ENCODE results near the gene PCDHB5. TPM values are rescaled to one million over a fixed set of nuclear protein-coding genes. Genes with fewer than 3 reads are reported as not detected.
"Not testable (repeated sequence)": the region's sequence is repeated elsewhere in the genome, so short reads cannot be mapped to it uniquely, and the experiment has no call there.

PCDHB5 gene
- polyA plus RNA-seq (2013, experiment 1 of 2) = 0.26 TPM
- polyA plus RNA-seq (2013, experiment 2 of 2) = 0.51 TPM

- Histone ChIP-seq H3K4me1 (ENCODE audit: control insufficient read depth, insufficient read depth, low read length, poor library complexity, severe bottlenecking) (no peaks in the 10 kb centered on the region), H3K36me3 (ENCODE audit: control insufficient read depth, insufficient read depth, low read length) (no peaks in the 10 kb centered on the region), H3K4me3 (ENCODE audit: extremely low read depth, insufficient read depth, low read length, poor library complexity, severe bottlenecking) (no peak within 1 kb of the TSS), H3K9me3 (ENCODE audit: control insufficient read depth, low read length) (peaks cover 16% of the 10 kb centered on the region), H3K27ac (ENCODE audit: low read depth, low read length, severe bottlenecking) (no peak within 1 kb of the TSS)
- WGBS, 2 experiments (ENCODE audit: insufficient coverage in 2 of 2) = 89 to 91% methylated on average over 21 to 22 of the region's 22 CpGs
These were observed at the start of gene PCDHB5 for GRCh38 chr5:141135030-141135717. TSS of gene PCDHB5 (plus strand) at chr5:141135206. CDS start at chr5:141135435, 229 bp downstream.

DNA sequence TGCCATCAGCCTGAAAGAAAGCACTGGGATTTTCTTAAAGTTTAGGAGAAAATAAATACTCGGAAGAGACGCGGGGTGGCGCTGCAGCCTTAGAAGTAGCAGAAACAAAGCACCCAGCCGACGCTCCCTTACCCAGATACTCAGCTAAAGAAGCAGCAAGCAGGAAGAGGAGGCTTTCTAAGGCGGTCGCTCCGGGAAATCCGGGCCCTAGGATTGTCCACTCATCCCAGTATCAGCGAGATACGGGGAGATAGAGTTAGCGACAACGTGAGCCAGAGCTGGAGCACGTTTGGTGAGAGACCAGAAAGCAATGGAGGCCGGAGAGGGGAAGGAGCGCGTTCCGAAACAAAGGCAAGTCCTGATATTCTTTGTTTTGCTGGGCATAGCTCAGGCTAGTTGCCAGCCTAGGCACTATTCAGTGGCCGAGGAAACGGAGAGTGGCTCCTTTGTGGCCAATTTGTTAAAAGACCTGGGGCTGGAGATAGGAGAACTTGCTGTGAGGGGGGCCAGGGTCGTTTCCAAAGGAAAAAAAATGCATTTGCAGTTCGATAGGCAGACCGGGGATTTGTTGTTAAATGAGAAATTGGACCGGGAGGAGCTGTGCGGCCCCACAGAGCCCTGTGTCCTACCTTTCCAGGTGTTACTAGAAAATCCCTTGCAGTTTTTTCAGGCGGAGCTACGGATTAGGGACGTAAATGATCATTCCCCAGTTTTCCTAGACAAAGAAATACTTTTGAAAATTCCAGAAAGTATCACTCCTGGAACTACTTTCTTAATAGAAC, 40.3 kb upstream of the PCDHB5 start, which contains the start of gene PCDHB2:
PCDHB2 (plus strand) TSS at position 135 of the 782 bp plus-strand sequence; CDS start at position 311, 176 bp downstream.
- WGBS, 2 experiments (ENCODE audit: insufficient coverage in 2 of 2) = 12 to 16% methylated on average over 27 of the region's 29 CpGs

DNA sequence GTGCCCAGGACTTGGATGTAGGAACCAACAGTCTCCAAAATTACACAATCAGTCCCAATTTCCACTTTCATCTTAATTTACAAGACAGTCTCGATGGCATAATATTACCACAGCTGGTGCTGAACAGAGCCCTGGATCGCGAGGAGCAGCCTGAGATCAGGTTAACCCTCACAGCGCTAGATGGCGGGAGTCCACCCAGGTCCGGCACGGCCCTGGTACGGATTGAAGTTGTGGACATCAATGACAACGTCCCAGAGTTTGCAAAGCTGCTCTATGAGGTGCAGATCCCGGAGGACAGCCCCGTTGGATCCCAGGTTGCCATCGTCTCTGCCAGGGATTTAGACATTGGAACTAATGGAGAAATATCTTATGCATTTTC, 39.8 kb upstream of the PCDHB5 start:
- peak overlapping the region; percentile 58 for H3K4me3 ChIP-seq (ENCODE audit: extremely low read depth, insufficient read depth, low read length, poor library complexity, severe bottlenecking)
- 90 to 96% methylated on average over 8 to 12 of the region's 12 CpGs for WGBS, 2 experiments (ENCODE audit: insufficient coverage in 2 of 2)
- peaks cover 23% of the 10 kb centered on the region for H3K36me3 ChIP-seq (ENCODE audit: control insufficient read depth, insufficient read depth, low read length)
- no peak overlapping the region for H3K27ac ChIP-seq (ENCODE audit: low read depth, low read length, severe bottlenecking)
- peaks cover 22% of the 10 kb centered on the region for H3K9me3 ChIP-seq (ENCODE audit: control insufficient read depth, low read length)
- H3K4me1 ChIP-seq (ENCODE audit: control insufficient read depth, insufficient read depth, low read length, poor library complexity, severe bottlenecking) = no peaks in the 10 kb centered on the region

More for the DNA sequence above, 40.3 kb upstream of the PCDHB5 start, which contains the start of gene PCDHB2:
- peak within 1 kb of the TSS; percentile 58 for H3K4me3 ChIP-seq (ENCODE audit: extremely low read depth, insufficient read depth, low read length, poor library complexity, severe bottlenecking)
- peak within 1 kb of the TSS; percentile 79 for H3K27ac ChIP-seq (ENCODE audit: low read depth, low read length, severe bottlenecking)
- peaks cover 17% of the 10 kb centered on the region for H3K36me3 ChIP-seq (ENCODE audit: control insufficient read depth, insufficient read depth, low read length)
- no peaks in the 10 kb centered on the region for H3K4me1 ChIP-seq (ENCODE audit: control insufficient read depth, insufficient read depth, low read length, poor library complexity, severe bottlenecking)
- peaks cover 16% of the 10 kb centered on the region for H3K9me3 ChIP-seq (ENCODE audit: control insufficient read depth, low read length)

- not testable (repeated sequence) for H3K4me3 ChIP-seq (ENCODE audit: extremely low read depth, insufficient read depth, low read length, poor library complexity, severe bottlenecking); H3K27ac ChIP-seq (ENCODE audit: low read depth, low read length, severe bottlenecking); H3K4me1 ChIP-seq (ENCODE audit: control insufficient read depth, insufficient read depth, low read length, poor library complexity, severe bottlenecking)
- H3K36me3 ChIP-seq (ENCODE audit: control insufficient read depth, insufficient read depth, low read length) = peaks cover 32% of the 10 kb centered on the region
- H3K9me3 ChIP-seq (ENCODE audit: control insufficient read depth, low read length) = peaks cover 31% of the 10 kb centered on the region
- WGBS, 2 experiments (ENCODE audit: insufficient coverage in 2 of 2) = 99 to 100% methylated on average over 4 to 10 of the region's 46 CpGs
These were observed 38.8 kb upstream of the PCDHB5 start for GRCh38 chr5:141096181-141096580.

GRCh38 chr5:141096586-141096985, 38.4 kb upstream of the PCDHB5 start:
- H3K4me1 ChIP-seq (ENCODE audit: control insufficient read depth, insufficient read depth, low read length, poor library complexity, severe bottlenecking); H3K27ac ChIP-seq (ENCODE audit: low read depth, low read length, severe bottlenecking); H3K4me3 ChIP-seq (ENCODE audit: extremely low read depth, insufficient read depth, low read length, poor library complexity, severe bottlenecking): not testable (repeated sequence)
- Histone ChIP-seq H3K36me3 (ENCODE audit: control insufficient read depth, insufficient read depth, low read length) (peaks cover 36% of the 10 kb centered on the region), H3K9me3 (ENCODE audit: control insufficient read depth, low read length) (peaks cover 32% of the 10 kb centered on the region)
- WGBS, 2 experiments (ENCODE audit: insufficient coverage in 2 of 2) = 92 to 95% methylated on average over 10 to 12 of the region's 38 CpGs

- H3K36me3 ChIP-seq (ENCODE audit: control insufficient read depth, insufficient read depth, low read length) = peaks cover 35% of the 10 kb centered on the region
- H3K9me3 ChIP-seq (ENCODE audit: control insufficient read depth, low read length) = peaks cover 28% of the 10 kb centered on the region
- 84 to 92% methylated on average over 16 to 17 of the region's 19 CpGs for WGBS, 2 experiments (ENCODE audit: insufficient coverage in 2 of 2)
- no peaks in the 10 kb centered on the region for H3K4me1 ChIP-seq (ENCODE audit: control insufficient read depth, insufficient read depth, low read length, poor library complexity, severe bottlenecking)
- no peak within 1 kb of the TSS for H3K27ac ChIP-seq (ENCODE audit: low read depth, low read length, severe bottlenecking)
- no peak within 1 kb of the TSS for H3K4me3 ChIP-seq (ENCODE audit: extremely low read depth, insufficient read depth, low read length, poor library complexity, severe bottlenecking)
These were observed 34.7 kb upstream of the PCDHB5 start, which contains the start of gene PCDHB3 for GRCh38 chr5:141100243-141100805. TSS of gene PCDHB3 (plus strand) at chr5:141100473. CDS start at chr5:141100650, 177 bp downstream.

GRCh38 chr5:141101059-141101458, 33.9 kb upstream of the PCDHB5 start:
- Histone ChIP-seq H3K36me3 (ENCODE audit: control insufficient read depth, insufficient read depth, low read length) (peaks cover 29% of the 10 kb centered on the region), H3K4me3 (ENCODE audit: extremely low read depth, insufficient read depth, low read length, poor library complexity, severe bottlenecking) (no peak overlapping the region)
- WGBS, 2 experiments (ENCODE audit: insufficient coverage in 2 of 2) = 91 to 97% methylated on average over 19 to 20 of the region's 20 CpGs

GRCh38 chr5:141102070-141102469, 32.9 kb upstream of the PCDHB5 start:
- Histone ChIP-seq H3K9me3 (ENCODE audit: control insufficient read depth, low read length) (peaks cover 22% of the 10 kb centered on the region), H3K36me3 (ENCODE audit: control insufficient read depth, insufficient read depth, low read length) (peaks cover 27% of the 10 kb centered on the region)
- not testable (repeated sequence) for H3K27ac ChIP-seq (ENCODE audit: low read depth, low read length, severe bottlenecking); H3K4me3 ChIP-seq (ENCODE audit: extremely low read depth, insufficient read depth, low read length, poor library complexity, severe bottlenecking); H3K4me1 ChIP-seq (ENCODE audit: control insufficient read depth, insufficient read depth, low read length, poor library complexity, severe bottlenecking)
- 90 to 100% methylated on average over 2 to 5 of the region's 39 CpGs for WGBS, 2 experiments (ENCODE audit: insufficient coverage in 2 of 2)

More at GRCh38 chr5:141101059-141101458, 33.9 kb upstream of the PCDHB5 start:
- Histone ChIP-seq H3K9me3 (ENCODE audit: control insufficient read depth, low read length) (peaks cover 22% of the 10 kb centered on the region), H3K4me1 (ENCODE audit: control insufficient read depth, insufficient read depth, low read length, poor library complexity, severe bottlenecking) (no peaks in the 10 kb centered on the region), H3K27ac (ENCODE audit: low read depth, low read length, severe bottlenecking) (no peak overlapping the region)

- 95 to 99% methylated on average over 9 to 11 of the region's 38 CpGs for WGBS, 2 experiments (ENCODE audit: insufficient coverage in 2 of 2)
These were observed 32.5 kb upstream of the PCDHB5 start for GRCh38 chr5:141102471-141102870.

DNA sequence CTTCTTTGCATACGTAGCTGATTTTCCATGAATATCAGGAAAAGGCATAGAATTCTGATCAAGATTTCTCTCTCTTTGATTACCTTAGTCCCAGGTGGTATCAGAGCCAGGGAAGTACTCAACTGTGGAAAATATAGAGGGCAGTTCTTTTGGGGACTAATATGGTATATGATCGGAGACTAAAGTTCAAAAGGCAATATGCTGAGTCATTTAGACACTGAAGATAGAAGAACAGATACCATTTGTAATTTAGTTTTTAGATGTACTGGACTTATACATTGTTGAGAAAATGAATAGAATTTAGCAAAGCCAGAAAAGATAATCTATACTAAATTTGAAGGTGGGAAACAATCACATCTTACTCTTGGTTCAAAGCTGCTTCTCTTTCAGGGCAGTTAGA, 29.7 kb upstream of the PCDHB5 start:
- Histone ChIP-seq H3K4me3 (ENCODE audit: extremely low read depth, insufficient read depth, low read length, poor library complexity, severe bottlenecking) (no peak overlapping the region), H3K27ac (ENCODE audit: low read depth, low read length, severe bottlenecking) (no peak overlapping the region), H3K4me1 (ENCODE audit: control insufficient read depth, insufficient read depth, low read length, poor library complexity, severe bottlenecking) (no peaks in the 10 kb centered on the region), H3K9me3 (ENCODE audit: control insufficient read depth, low read length) (peaks cover 13% of the 10 kb centered on the region), H3K36me3 (ENCODE audit: control insufficient read depth, insufficient read depth, low read length) (peaks cover 12% of the 10 kb centered on the region)
- 14% methylated on average over 1 of the region's 2 CpGs; no CpG with 5 or more reads in 1 of the 2 experiments for WGBS, 2 experiments (ENCODE audit: insufficient coverage in 2 of 2)

More at GRCh38 chr5:141102471-141102870, 32.5 kb upstream of the PCDHB5 start:
- H3K9me3 ChIP-seq (ENCODE audit: control insufficient read depth, low read length) = peaks cover 22% of the 10 kb centered on the region
- not testable (repeated sequence) for H3K27ac ChIP-seq (ENCODE audit: low read depth, low read length, severe bottlenecking); H3K4me3 ChIP-seq (ENCODE audit: extremely low read depth, insufficient read depth, low read length, poor library complexity, severe bottlenecking); H3K4me1 ChIP-seq (ENCODE audit: control insufficient read depth, insufficient read depth, low read length, poor library complexity, severe bottlenecking)
- peaks cover 27% of the 10 kb centered on the region for H3K36me3 ChIP-seq (ENCODE audit: control insufficient read depth, insufficient read depth, low read length)

All from mesodermal cell (in vitro differentiated cells).